Thoracic aorta (tissue), 2 donors: ENCODE measurements around the gene ZPBP. TPM values are rescaled to one million over a fixed set of nuclear protein-coding genes. Genes with fewer than 3 reads are reported as not detected.

Source experiments
- ATAC-seq: fragments of 150-250 bp; one replicate; pipeline ENCODE4 v1.8.0; 2017; ENCODE audit warnings: low read depth; ENCODE audit not compliant: insufficient number of reproducible peaks, low FRiP score
- DNase-seq: peaks from one replicate; pipeline ENCODE4 v3.0.0-alpha.2; 2020; ENCODE audit warnings: low spot score
- H3K27ac ChIP-seq, 2 donors: fragments of 200-600 bp; sonication (generic); 1 replicate in 1 of 2; 2 replicates in 1 of 2; pipeline ENCODE4 v1.5.1; 2016; ENCODE audit warnings: mild to moderate bottlenecking in 2 of 2, moderate library complexity in 2 of 2
- H3K27me3 ChIP-seq: fragments of 200-600 bp; sonication (generic); replicated peaks from 2 replicates; pipeline ENCODE4 v1.6.0; 2016; ENCODE audit warnings: mild to moderate bottlenecking; ENCODE audit not compliant: insufficient read depth
- H3K36me3 ChIP-seq: fragments of 200-600 bp; sonication (generic); one replicate; pipeline ENCODE4 v1.5.1; 2016
- H3K4me1 ChIP-seq, 2 donors: fragments of 200-600 bp; sonication (generic); 1 replicate in 1 of 2; 2 replicates in 1 of 2; pipeline versions ENCODE4 v1.5.1 to v1.6.0; 2016; ENCODE audit warnings: low read depth in 2 of 2, mild to moderate bottlenecking in 1 of 2; ENCODE audit not compliant: control insufficient read depth in 1 of 2
- H3K4me3 ChIP-seq: fragments of 200-600 bp; sonication (generic); 2 replicates; pipeline ENCODE4 v1.5.1; 2016; ENCODE audit warnings: mild to moderate bottlenecking
- H3K9me3 ChIP-seq: fragments of 200-600 bp; sonication (generic); 2 replicates; pipeline ENCODE4 v1.5.1; 2016
- CTCF ChIP-seq: fragments of 200-600 bp; sonication (generic); IDR thresholded peaks from one replicate; pipeline ENCODE4 v1.5.1; 2019; ENCODE audit warnings: antibody characterized with exemption
- total RNA-seq, 2 donors: library from RNA; depleted of rRNA; stranded (reverse); fragments of >200 nt; gene quantifications; one replicate each; pipeline versions ENCODE4 v1.1.0 to v1.2.3, GENCODE V29; 2016

ZPBP gene
- total RNA-seq, 2 donors from 2014 or later: not detected

- Histone ChIP-seq H3K36me3 (no peaks in the 10 kb centered on the region), H3K27ac (no peak overlapping the region), H3K27me3 (peaks cover 4% of the 10 kb centered on the region), H3K4me3 (no peak overlapping the region), H3K9me3 (no peaks in the 10 kb centered on the region), H3K4me1 (no peaks in the 10 kb centered on the region)
- ATAC-seq: no peak
- TF ChIP-seq CTCF: no peak
- DNase-seq: no peak
These were observed 45.1 kb upstream of the ZPBP start for GRCh38 chr7:50138101-50138500.

DNA sequence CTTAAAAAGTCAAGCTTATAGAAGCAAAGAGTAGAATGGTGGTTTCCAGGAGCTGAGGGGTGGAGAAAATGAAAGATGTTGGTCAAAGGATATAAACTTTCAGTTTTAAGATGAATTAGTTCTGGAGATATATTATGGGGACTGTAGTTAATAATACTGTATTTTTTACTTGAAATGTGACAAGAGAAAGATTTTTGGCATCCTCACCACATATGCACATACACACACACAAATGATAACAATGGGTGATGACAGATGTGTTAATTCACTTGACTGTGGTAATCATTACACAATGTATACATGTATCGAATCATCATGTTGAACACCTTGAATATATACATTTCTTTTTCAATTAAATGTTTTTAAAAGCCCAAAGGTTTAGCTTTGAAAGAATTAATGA is 32.7 kb upstream of the ZPBP start:
- Histone ChIP-seq H3K4me1 (no peaks in the 10 kb centered on the region), H3K27me3 (no peaks in the 10 kb centered on the region), H3K4me3 (no peak overlapping the region), H3K27ac (no peak overlapping the region), H3K36me3 (no peaks in the 10 kb centered on the region), H3K9me3 (no peaks in the 10 kb centered on the region)
- ATAC-seq (no peak), DNase-seq (no peak)
- no peak for TF ChIP-seq CTCF

GRCh38 chr7:50121286-50121685 is 28.2 kb upstream of the ZPBP start:
- Histone ChIP-seq H3K27ac (no peak overlapping the region), H3K36me3 (no peaks in the 10 kb centered on the region)
- TF ChIP-seq CTCF: no peak

GRCh38 chr7:50119815-50120637 is 27.0 kb upstream of the ZPBP start:
- H3K36me3 ChIP-seq: no peaks in the 10 kb centered on the region
- no peaks in the 10 kb centered on the region for H3K27me3 ChIP-seq
- no peaks in the 10 kb centered on the region for H3K4me1 ChIP-seq
- no peak overlapping the region for H3K4me3 ChIP-seq
- no peak for DNase-seq
- H3K27ac ChIP-seq: no peak overlapping the region
- ATAC-seq: no peak
- TF ChIP-seq CTCF: no peak
- no peaks in the 10 kb centered on the region for H3K9me3 ChIP-seq

More at GRCh38 chr7:50121286-50121685, 28.2 kb upstream of the ZPBP start:
- Histone ChIP-seq H3K4me1 (no peaks in the 10 kb centered on the region), H3K9me3 (no peaks in the 10 kb centered on the region), H3K27me3 (no peaks in the 10 kb centered on the region), H3K4me3 (no peak overlapping the region)
- ATAC-seq (no peak), DNase-seq (no peak)

DNA sequence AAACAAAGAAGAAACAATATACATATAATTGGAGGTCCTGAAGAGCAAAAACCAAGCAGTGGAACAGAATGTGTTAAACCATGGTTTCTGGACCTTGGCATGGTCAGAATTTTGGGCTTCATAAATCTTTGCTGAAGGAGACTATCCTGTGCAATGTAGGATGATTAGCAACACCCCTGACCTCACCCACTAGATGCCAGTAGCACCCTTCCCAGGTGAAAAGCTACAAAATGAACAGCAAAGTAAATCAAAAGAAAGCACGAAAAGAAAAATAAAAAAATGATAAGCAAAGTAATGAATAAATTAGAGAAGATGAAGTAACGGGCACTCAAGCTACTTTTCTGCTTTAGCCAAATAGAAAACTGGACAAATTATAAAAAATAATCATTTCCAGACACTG is 19.2 kb upstream of the ZPBP start:
- no peak overlapping the region for H3K27ac ChIP-seq
- DNase-seq: no peak

More for the DNA sequence above, 19.2 kb upstream of the ZPBP start:
- H3K27me3 ChIP-seq: no peaks in the 10 kb centered on the region
- no peak for ATAC-seq
- H3K4me3 ChIP-seq: no peak overlapping the region
- TF ChIP-seq CTCF: no peak
- H3K9me3 ChIP-seq: peaks cover 10% of the 10 kb centered on the region
- no peaks in the 10 kb centered on the region for H3K4me1 ChIP-seq
- no peaks in the 10 kb centered on the region for H3K36me3 ChIP-seq
